PFSK-1 (cell line): ENCODE measurements around the gene LRRC27.

Experiments used
- POLR2AphosphoS5 ChIP-seq: IDR thresholded peaks from 2 replicates; pipeline ENCODE4 v1.6.1; 2012; ENCODE audit warnings: low read depth, mild to moderate bottlenecking, control low read depth, low read length, moderate library complexity
- SIN3A ChIP-seq: IDR thresholded peaks from 2 replicates; pipeline ENCODE4 v1.6.1; 2012; ENCODE audit warnings: mild to moderate bottlenecking, low read length, moderate library complexity, borderline replicate concordance; ENCODE audit not compliant: insufficient read depth
- TAF1 ChIP-seq: IDR thresholded peaks from 2 replicates; pipeline ENCODE4 v1.6.1; 2012; ENCODE audit warnings: low read length, control low read depth, borderline replicate concordance; ENCODE audit not compliant: insufficient read depth

DNA sequence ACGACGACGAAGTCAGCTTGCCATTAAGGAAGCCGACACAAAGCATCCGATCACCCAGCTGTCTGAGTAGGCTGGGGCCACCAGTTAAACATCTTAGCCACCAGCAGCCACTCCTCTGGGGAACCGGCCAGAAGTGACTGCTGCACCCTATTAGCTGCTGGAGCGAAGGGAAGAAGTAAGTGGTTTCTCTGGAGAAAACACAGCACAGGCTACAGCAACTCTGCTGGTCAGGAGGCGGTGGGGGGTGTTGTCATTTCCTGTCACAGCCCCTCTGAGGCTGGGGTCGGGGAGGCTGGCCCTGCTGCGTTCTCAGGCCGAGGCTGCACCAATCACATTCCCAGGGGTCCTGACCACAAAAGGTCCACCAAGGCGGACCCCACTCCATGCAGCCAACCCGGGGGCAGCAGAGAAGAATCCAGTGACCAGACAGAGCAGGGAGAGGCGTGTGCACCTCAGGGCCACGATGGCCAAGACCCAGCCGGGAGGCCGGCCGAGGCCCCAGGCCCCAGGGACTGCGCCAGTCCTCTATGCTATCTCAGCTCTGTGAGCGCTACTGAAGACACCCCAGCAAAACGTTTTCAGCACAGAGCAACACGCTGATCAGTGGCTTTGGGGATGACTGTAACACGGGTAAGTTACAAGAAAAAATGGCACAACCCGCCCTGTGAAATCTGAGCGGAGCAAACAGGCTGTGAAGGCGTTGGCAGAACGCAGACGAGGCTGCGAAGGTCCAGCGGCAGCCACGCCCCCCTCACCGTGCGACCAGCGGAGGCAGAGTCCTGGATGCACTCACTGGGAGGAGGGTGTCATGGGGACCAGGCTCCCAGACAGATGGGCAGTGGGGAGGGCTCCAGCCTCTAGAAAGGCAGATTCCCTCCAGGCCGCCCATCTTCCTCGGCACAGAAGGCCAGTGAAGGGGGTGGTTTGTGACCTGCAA, 49.1 kb upstream of the LRRC27 start:
- TF ChIP-seq POLR2AphosphoS5 = no peak
- no peak for TF ChIP-seq TAF1
- no peak for TF ChIP-seq SIN3A
